ENCODE data around the gene SMAD9. TPM values are rescaled to one million over a fixed set of nuclear protein-coding genes. Genes with fewer than 3 reads are reported as not detected.

Gene SMAD9
- total RNA-seq, 1 experiment from 2014 or later, result 1.1 TPM

- H2AFZ ChIP-seq (ENCODE audit: low read length), result no peak overlapping the region
- H2BK15ac ChIP-seq (ENCODE audit: low read depth, low read length), result no peak overlapping the region
- WGBS (ENCODE audit: extremely low coverage, insufficient read length, low lambda C conversion rate), result no CpG with 5 or more reads among the region's 5 CpGs
- H3K27me3 ChIP-seq (ENCODE audit: insufficient read depth, low read length), result no peaks in the 10 kb centered on the region; the same call in 1 of the 2 replicates
- H2BK5ac ChIP-seq (ENCODE audit: insufficient read length, low read length), result no peak overlapping the region
- H3K9ac ChIP-seq (ENCODE audit: extremely low read depth, insufficient read length, low read length), result no peak overlapping the region
- H2BK20ac ChIP-seq (ENCODE audit: low read depth, low read length, poor library complexity, severe bottlenecking), result no peak overlapping the region
- H3K4me1 ChIP-seq (ENCODE audit: insufficient read depth, low read length), result no peaks in the 10 kb centered on the region
- no peaks in the 10 kb centered on the region for H3K79me2 ChIP-seq (ENCODE audit: insufficient read depth, low read length)
- H3T11ph ChIP-seq (ENCODE audit: low read length), result no peak overlapping the region
- DNase-seq, result no peak
- no peak overlapping the region for H4K5ac ChIP-seq (ENCODE audit: insufficient read length, low read depth, low read length)
- H3K9me3 Mint-ChIP-seq, result no peaks in the 10 kb centered on the region; a peak in 1 of 5 replicates
- H3K4ac ChIP-seq (ENCODE audit: low read depth, low read length), result no peak overlapping the region
- H4K91ac ChIP-seq (ENCODE audit: insufficient read length, low read depth, low read length), result no peak overlapping the region
- H3K36me3 Mint-ChIP-seq (ENCODE audit: insufficient read depth in 1 of 3, low read depth in 3 of 3), result no peaks in the 10 kb centered on the region
- H2BK120ac ChIP-seq (ENCODE audit: low read depth, low read length, poor library complexity, severe bottlenecking), result no peak overlapping the region
- no peak overlapping the region for H3K14ac ChIP-seq (ENCODE audit: insufficient read depth, low read length)
- H2BK12ac ChIP-seq (ENCODE audit: insufficient read length, low read depth, low read length), result no peak overlapping the region
- H3K18ac ChIP-seq (ENCODE audit: insufficient read length, low read depth, low read length), result no peak overlapping the region
- H4K20me1 ChIP-seq (ENCODE audit: control insufficient read depth, insufficient read depth, insufficient read length), result no peaks in the 10 kb centered on the region
- no peak overlapping the region for H3K4me2 ChIP-seq (ENCODE audit: insufficient read depth, insufficient read length, low read length)
- no peak overlapping the region for H3K4me3 Mint-ChIP-seq
- no peak overlapping the region for H3K23ac ChIP-seq (ENCODE audit: insufficient read length, low read depth, low read length)
- H3K27ac ChIP-seq (ENCODE audit: insufficient read length, low read depth, low read length), result no peak overlapping the region
- no peak overlapping the region for H2AK5ac ChIP-seq (ENCODE audit: insufficient read length, low read length)
- no peak overlapping the region for H3K27ac Mint-ChIP-seq
- H3K9me3 ChIP-seq (ENCODE audit: control insufficient read depth, low read depth, low read length), result no peaks in the 10 kb centered on the region
- no peaks in the 10 kb centered on the region for H3K79me1 ChIP-seq (ENCODE audit: insufficient read depth, low read depth, low read length, poor library complexity, severe bottlenecking)
- no peak overlapping the region for H4K8ac ChIP-seq (replicated peaks; ENCODE audit: insufficient read length, low read depth, low read length)
- H3K23me2 ChIP-seq (ENCODE audit: insufficient read length, low read depth, low read length, poor library complexity, severe bottlenecking), result peaks cover 7% of the 10 kb centered on the region
- peaks cover 34% of the 10 kb centered on the region for H3K27me3 Mint-ChIP-seq (ENCODE audit: low read depth)
- H3K4me1 Mint-ChIP-seq, result peaks cover 8 to 9% of the 10 kb centered on the region in 2 experiments
- no peak overlapping the region for H3K56ac ChIP-seq (ENCODE audit: insufficient read length, low read depth, low read length)
- TF ChIP-seq CTCF (conservative IDR thresholded peaks at IDR 0.05), result no peak
These were observed 4.9 kb downstream of the SMAD9 start for GRCh38 chr13:36915106-36915505.
